AG04449 (cell line): ENCODE results near the gene FUT1.

Experiments
- CTCF ChIA-PET: fragments of 350-600 bp; formaldehyde crosslinking; extraction: SDS; loops from one replicate; lab custom pipeline; 2021; ENCODE audit warnings: antibody characterized with exemption; lab: Yijun Ruan, JAX
- POLR2A ChIA-PET: fragments of 400-600, 350-600 bp; formaldehyde crosslinking; extraction: SDS; loops from one replicate; lab custom pipeline; 2020; ENCODE audit warnings: antibody characterized with exemption, inconsistent platforms; lab: Yijun Ruan, JAX
- DNase-seq: peaks from one replicate; pipeline ENCODE4 v3.0.0-alpha.2; 2010; ENCODE audit warnings: low read depth, low spot score
- H3K4me3 ChIP-seq: 2 replicates; pipeline ENCODE4 v1.5.1; 2011; ENCODE audit warnings: low read depth, mild to moderate bottlenecking, control low read depth, low read length
- TF ChIP-seq, protein P1 (sequence below): IDR thresholded peaks from one replicate; pipeline ENCODE4 v1.5.1; 2011; ENCODE audit warnings: mild to moderate bottlenecking, moderate library complexity, low read length, control low read depth, inconsistent platforms; ENCODE audit not compliant: insufficient read depth; ENCODE audit errors: missing control alignments

FUT1 gene

DNA sequence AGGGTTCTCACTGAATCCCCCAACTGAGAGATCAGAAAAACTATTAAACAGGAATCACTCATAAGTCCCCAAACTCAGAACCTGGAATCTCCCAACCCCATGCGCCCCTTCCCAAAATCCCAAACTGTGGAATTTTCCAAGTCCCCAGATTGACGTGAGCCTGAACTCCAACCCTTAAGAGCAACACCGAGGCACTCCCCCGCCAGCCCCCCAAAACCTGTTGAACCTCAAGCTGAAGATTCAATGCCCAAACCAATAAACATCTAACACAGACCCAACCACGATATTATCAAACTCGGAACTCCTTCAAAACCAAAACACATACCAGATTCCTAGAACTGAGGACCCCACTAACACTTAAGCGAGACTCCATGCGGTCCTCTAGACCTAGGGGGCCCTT, 6.3 kb downstream of the FUT1 start:
- TF ChIP-seq, protein P1, sequence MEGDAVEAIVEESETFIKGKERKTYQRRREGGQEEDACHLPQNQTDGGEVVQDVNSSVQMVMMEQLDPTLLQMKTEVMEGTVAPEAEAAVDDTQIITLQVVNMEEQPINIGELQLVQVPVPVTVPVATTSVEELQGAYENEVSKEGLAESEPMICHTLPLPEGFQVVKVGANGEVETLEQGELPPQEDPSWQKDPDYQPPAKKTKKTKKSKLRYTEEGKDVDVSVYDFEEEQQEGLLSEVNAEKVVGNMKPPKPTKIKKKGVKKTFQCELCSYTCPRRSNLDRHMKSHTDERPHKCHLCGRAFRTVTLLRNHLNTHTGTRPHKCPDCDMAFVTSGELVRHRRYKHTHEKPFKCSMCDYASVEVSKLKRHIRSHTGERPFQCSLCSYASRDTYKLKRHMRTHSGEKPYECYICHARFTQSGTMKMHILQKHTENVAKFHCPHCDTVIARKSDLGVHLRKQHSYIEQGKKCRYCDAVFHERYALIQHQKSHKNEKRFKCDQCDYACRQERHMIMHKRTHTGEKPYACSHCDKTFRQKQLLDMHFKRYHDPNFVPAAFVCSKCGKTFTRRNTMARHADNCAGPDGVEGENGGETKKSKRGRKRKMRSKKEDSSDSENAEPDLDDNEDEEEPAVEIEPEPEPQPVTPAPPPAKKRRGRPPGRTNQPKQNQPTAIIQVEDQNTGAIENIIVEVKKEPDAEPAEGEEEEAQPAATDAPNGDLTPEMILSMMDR: no peak
- ChIA-PET POLR2A (no interaction called here), CTCF (interaction anchor here (1.3 to 1.6 kb wide), 3 partner anchors 8 to 96 kb away, joined by 4 to 5 read pairs (median 4); no protein-coding TSS in a partner anchor)
- no peak overlapping the region; the same call in 1 of the 2 replicates for H3K4me3 ChIP-seq
- DNase-seq: no peak

DNA sequence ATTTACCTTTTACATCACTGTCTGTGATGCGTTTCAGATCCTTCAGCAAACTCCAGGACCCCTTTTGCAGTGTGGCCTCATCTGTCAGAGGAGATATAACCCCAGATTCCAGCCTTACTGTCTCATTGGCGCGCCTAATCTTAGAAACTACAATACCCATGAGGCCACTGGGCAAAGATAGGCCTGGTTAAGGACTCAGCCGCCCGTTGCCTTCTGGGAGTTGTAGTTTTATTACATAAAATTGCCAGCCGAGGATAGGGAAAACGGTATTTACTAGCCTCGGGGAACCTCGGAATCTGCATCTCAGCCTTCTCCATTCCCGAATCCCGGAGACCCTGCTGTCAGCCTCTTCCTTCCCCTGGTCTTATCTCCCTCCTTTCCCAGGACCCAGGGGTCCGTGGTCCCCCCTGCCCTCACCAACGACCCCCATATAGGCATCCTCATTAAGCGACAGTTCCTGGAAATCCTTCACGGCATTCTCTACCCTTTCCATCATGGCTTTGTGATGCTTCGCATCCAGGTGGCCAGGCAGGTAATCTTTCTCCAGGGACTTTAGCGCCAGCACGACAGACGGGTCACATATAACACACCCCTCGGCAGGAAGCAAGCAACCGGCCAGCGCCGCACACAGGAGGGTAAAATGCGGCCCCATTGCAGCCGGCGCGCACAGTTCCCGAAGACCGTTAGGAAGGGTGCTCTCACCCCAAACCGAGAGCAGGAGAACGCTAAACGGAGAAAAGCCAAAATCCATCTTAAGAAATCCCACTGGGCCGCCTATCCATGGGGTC, 7.0 kb downstream of the FUT1 start:
- CTCF ChIA-PET: interaction anchor here (1.6 kb wide), 1 partner anchor 97 kb away, joined by 4 read pairs; no protein-coding TSS in a partner anchor
- no peak overlapping the region for H3K4me3 ChIP-seq
- no peak for DNase-seq
- TF ChIP-seq, protein P1: no peak
- POLR2A ChIA-PET: no interaction called here

DNA sequence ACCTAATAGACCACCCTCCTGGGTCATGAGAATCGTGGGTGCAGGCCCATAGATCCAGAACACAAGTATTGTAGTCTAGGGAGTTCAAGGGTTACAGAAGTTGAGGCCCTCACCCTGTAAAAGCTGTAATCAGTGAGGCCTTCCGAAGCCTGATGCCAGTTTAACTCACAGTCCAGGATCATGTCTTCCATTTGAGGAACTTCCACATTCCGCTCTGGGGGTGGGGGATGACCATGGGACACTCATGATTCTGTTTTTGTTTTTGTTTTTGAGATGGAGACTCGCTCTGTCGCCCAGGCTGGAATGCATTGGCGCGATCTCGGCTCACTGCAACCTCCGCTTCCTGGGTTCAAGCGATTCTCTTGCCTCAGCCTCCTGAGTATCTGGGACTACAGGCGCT, 10.3 kb downstream of the FUT1 start:
- no peak overlapping the region for H3K4me3 ChIP-seq
- TF ChIP-seq, protein P1: no peak
- no peak for DNase-seq
- ChIA-PET CTCF (interaction anchor here (1.4 kb wide), 1 partner anchor 53 kb away, joined by 3 read pairs; no protein-coding TSS in a partner anchor), POLR2A (no interaction called here)

DNA sequence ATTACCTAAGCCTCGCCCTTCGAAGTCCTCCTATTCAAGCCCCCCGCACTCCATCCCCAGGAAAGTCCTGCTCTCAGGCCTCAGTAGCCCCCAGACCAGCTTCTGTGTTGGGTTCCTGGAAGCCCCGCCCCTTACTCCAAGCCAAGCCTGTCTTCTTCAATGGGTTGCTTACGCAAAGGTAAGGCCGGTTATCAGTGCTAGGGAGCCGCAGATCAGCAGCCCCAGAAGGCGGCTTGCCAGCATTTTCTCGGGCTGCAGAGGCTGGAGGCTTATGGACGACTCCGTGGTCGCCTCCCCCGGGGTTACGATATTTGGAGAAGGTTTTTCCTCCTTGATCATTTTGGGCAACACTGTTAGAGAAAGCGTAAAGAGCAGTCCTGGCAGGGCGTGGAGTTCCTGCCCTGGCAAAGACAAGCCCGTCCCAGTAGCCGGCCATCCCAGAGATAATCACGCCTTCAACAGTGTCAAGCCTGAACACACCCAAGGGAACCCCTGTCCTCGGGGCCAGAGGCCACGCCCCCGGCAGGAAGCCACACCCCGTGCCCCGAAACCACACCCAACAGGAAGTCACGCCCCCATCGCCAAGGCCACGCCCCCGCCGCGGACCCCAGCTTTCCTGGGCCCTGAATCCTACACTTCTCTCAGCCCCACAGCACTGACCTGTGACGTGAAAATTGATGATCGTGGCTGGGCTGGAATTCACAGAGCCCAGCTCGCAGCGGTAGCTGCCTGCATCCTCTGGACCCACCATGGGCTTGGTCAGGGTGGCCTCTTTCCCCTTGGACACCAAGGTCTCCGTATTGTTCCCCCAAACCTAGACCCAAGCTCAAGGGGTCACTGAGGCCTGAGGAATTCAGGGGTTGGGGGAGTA, 11.1 kb downstream of the FUT1 start:
- TF ChIP-seq, protein P1: no peak
- no peak for DNase-seq
- ChIA-PET POLR2A (no interaction called here), CTCF (interaction anchor here (1.4 kb wide), 1 partner anchor 54 kb away, joined by 3 read pairs; no protein-coding TSS in a partner anchor)
- H3K4me3 ChIP-seq: no peak overlapping the region

DNA sequence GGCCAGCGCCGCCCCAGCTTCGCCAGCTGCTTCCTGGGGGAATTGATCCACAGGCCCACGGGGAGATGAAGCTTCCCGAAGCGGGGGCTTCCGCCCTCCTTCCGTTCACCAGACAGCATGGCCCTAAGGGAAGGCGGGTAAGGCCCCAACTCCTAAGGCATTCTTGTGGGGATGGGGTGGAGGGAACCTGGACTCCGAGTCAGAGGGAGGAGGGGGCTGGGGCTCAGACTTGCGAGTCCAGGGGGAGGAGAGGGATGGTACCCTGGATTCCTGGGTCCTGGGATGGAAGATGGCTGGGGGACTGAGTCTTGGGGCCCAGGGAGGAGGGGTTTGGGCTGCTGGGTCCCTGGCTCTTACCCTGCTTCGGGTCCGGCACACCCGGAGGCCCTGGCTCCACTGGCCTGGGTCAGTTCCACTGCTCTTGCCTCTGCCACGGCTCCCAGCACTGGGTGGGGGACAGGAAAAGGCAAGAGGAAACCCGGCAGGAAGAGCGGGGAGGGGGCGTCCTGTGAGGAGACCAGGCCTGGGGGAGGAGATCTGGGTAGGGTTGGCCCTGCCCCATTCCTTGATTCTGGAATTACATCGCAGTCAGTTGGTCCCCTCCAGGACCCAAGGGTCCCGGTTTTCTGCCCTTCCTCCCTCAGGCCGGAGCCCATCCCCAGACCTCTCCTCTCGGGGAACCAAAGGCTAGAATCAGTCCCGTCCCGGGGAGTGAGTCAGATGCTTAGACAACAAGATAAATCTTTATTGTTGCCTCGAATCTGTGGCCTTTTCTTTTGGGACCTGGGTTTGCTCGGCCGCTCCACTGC, 12.1 kb downstream of the FUT1 start, which contains the start of gene RASIP1:
Gene RASIP1 (minus strand): TSS at position 447 of the 809 bp plus-strand sequence. CDS start 328 bp downstream, at position 119.
- DNase-seq: no peak
- no peak within 1 kb of the TSS for H3K4me3 ChIP-seq
- ChIA-PET POLR2A (no interaction called here), CTCF (interaction anchor here (1.3 to 2.8 kb wide), 3 partner anchors 11 to 95 kb away, joined by 3 to 23 read pairs (median 8); partner anchors contain the start of gene CA11)
- TF ChIP-seq, protein P1: no peak
